BLaER1 (cell line): ENCODE results near the gene CCDC88C.

ENCODE experiments used
- H3K27ac ChIP-seq: shearing (Covaris generic); formaldehyde crosslinking; 2 replicates; pipeline ENCODE4 v1.8.1; 2022
- H3K27me3 ChIP-seq: shearing (Covaris generic); formaldehyde crosslinking; 2 replicates; pipeline ENCODE4 v1.8.1; 2022
- H3K36me3 ChIP-seq: shearing (Covaris generic); formaldehyde crosslinking; 2 replicates; pipeline ENCODE4 v1.8.1; 2022
- H3K4me1 ChIP-seq: shearing (Covaris generic); formaldehyde crosslinking; 2 replicates; pipeline ENCODE4 v1.8.1; 2022
- H3K4me2 ChIP-seq: shearing (Covaris generic); formaldehyde crosslinking; 2 replicates; pipeline ENCODE4 v1.8.1; 2022
- H3K4me3 ChIP-seq: shearing (Covaris generic); formaldehyde crosslinking; 2 replicates; pipeline ENCODE4 v1.8.1; 2022
- H3K9ac ChIP-seq: shearing (Covaris generic); formaldehyde crosslinking; 2 replicates; pipeline ENCODE4 v1.8.1; 2022
- H3K9me3 ChIP-seq: shearing (Covaris generic); formaldehyde crosslinking; 2 replicates; pipeline ENCODE4 v1.8.1; 2022
- H4K20me1 ChIP-seq: shearing (Covaris generic); formaldehyde crosslinking; 2 replicates; pipeline ENCODE4 v1.8.1; 2022
- Cebpa-rat ChIP-seq: shearing (Covaris generic); IDR thresholded peaks from 2 replicates; pipeline ENCODE4 v1.8.1; 2022

CCDC88C gene

DNA sequence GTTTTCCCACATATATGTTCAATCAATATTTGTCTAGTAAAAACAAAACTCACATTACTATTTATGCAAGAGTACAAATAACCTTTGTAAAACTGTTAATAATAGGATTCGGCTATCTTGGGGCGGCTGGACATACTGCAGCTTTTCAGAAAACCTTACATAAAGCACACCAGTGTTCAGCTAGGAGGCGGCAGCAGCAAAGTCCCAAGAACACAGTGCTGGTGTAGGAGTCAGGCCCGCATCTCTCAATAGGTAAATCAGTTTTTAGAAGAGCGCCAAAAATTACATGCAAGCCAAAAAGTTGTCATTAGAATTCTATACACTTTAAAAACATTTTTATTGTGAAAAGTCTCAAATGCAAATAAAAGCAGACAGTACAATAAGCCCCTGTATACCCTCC lies 37.5 kb downstream of the CCDC88C start:
- Histone ChIP-seq H3K4me2 (peak overlapping the region; percentile 63), H3K9ac (no peak overlapping the region), H3K4me1 (peaks cover 100% of the 10 kb centered on the region), H3K4me3 (no peak overlapping the region), H3K9me3 (no peaks in the 10 kb centered on the region), H3K27me3 (no peaks in the 10 kb centered on the region), H3K36me3 (peaks cover 18% of the 10 kb centered on the region), H4K20me1 (peaks cover 100% of the 10 kb centered on the region), H3K27ac (no peak overlapping the region)
- no peak for TF ChIP-seq Cebpa-rat

- Histone ChIP-seq H3K27me3 (no peaks in the 10 kb centered on the region), H3K4me2 (peak overlapping the region; percentile 63), H3K9me3 (no peaks in the 10 kb centered on the region), H3K4me1 (peaks cover 100% of the 10 kb centered on the region), H3K4me3 (no peak overlapping the region), H3K36me3 (peaks cover 18% of the 10 kb centered on the region), H4K20me1 (peaks cover 100% of the 10 kb centered on the region), H3K27ac (peak overlapping the region; percentile 10; the same call in 1 of the 2 replicates), H3K9ac (no peak overlapping the region)
- TF ChIP-seq Cebpa-rat: no peak
Observed at GRCh38 chr14:91379579-91379932, 38.1 kb downstream of the CCDC88C start.

GRCh38 chr14:91378930-91379578 lies 38.6 kb downstream of the CCDC88C start:
- Histone ChIP-seq H3K4me1 (peaks cover 100% of the 10 kb centered on the region), H3K36me3 (peaks cover 18% of the 10 kb centered on the region), H3K27me3 (no peaks in the 10 kb centered on the region), H4K20me1 (peaks cover 100% of the 10 kb centered on the region), H3K27ac (0 out of 2 replicates have a peak overlapping the region, but pooled peaks have one; percentile 10), H3K9ac (no peak overlapping the region), H3K4me3 (no peak overlapping the region), H3K9me3 (no peaks in the 10 kb centered on the region), H3K4me2 (peak overlapping the region; percentile 92)
- no peak for TF ChIP-seq Cebpa-rat

- peaks cover 100% of the 10 kb centered on the region for H4K20me1 ChIP-seq
- H3K9ac ChIP-seq: no peak overlapping the region; the same call in 1 of the 2 replicates
- H3K27ac ChIP-seq: peak overlapping the region; percentile 31; the same call in 1 of the 2 replicates
- no peaks in the 10 kb centered on the region for H3K9me3 ChIP-seq
- H3K27me3 ChIP-seq: no peaks in the 10 kb centered on the region
- no peak for TF ChIP-seq Cebpa-rat
- peak overlapping the region; percentile 92 for H3K4me2 ChIP-seq
- peaks cover 15% of the 10 kb centered on the region for H3K36me3 ChIP-seq
- no peak overlapping the region for H3K4me3 ChIP-seq
- H3K4me1 ChIP-seq: peaks cover 100% of the 10 kb centered on the region
Observed at GRCh38 chr14:91377700-91378652, 39.6 kb downstream of the CCDC88C start.

DNA sequence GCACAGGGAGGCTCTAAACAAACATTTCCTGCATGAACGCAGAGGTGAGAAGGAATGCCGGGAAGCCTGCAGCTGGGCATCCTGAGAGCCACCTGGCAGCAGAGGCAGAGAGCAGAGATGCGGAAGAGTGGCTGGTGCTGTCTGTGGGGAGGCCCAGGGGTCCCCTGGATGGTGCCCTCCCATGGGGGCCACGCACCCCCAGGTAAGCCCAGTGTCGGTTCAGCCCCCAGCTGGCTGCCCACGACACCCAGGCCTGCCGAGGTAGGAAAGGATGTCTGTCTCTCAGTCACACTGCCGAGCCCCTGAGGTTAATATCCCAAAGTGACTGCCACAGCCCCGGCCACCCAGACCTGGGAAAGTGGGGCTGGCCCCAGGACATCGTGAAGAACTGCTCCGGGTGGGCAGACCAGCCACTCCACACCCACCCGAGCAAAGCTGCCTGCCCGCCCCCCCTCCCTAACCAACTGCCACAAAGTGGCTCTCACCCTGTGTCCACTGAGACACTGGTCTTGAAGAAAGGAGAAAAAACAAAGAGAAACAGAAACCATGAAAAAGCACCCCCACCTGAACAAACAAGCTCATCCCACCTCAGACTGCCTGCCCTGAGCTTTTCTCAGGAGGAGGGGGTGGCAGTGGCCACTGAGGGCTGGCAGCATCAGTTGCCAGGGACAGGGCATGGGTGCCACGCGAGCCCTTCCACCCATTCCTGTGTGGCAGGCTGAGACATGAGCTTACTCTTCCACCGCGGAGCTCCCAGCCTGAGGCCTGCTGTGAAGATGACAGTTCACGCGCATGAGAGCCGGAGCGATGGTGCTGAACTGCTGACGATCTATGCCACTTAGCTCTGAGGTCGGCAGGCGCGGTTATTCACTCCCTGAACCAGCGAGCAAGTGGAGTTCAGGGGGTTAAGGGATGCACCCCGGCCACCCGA lies 40.8 kb downstream of the CCDC88C start:
- H3K4me2 ChIP-seq: peak overlapping the region; percentile 92
- H3K9me3 ChIP-seq: no peaks in the 10 kb centered on the region
- peaks cover 15% of the 10 kb centered on the region for H3K36me3 ChIP-seq
- 0 out of 2 replicates have a peak overlapping the region, but pooled peaks have one; percentile 26 for H3K9ac ChIP-seq
- no peaks in the 10 kb centered on the region for H3K27me3 ChIP-seq
- peaks cover 99% of the 10 kb centered on the region for H4K20me1 ChIP-seq
- H3K4me1 ChIP-seq: peaks cover 100% of the 10 kb centered on the region
- H3K4me3 ChIP-seq: peak overlapping the region; percentile 9; the same call in 1 of the 2 replicates
- H3K27ac ChIP-seq: peak overlapping the region; percentile 70
- no peak for TF ChIP-seq Cebpa-rat

GRCh38 chr14:91375720-91376452 lies 41.7 kb downstream of the CCDC88C start:
- Histone ChIP-seq H3K27ac (peak overlapping the region; percentile 70), H3K4me3 (peak overlapping the region; percentile 9; the same call in 1 of the 2 replicates), H3K9me3 (no peaks in the 10 kb centered on the region), H3K4me2 (peak overlapping the region; percentile 92), H3K36me3 (peaks cover 15% of the 10 kb centered on the region), H3K4me1 (peaks cover 100% of the 10 kb centered on the region), H3K9ac (peak overlapping the region; percentile 54; the same call in 1 of the 2 replicates), H3K27me3 (no peaks in the 10 kb centered on the region), H4K20me1 (peaks cover 99% of the 10 kb centered on the region)
- TF ChIP-seq Cebpa-rat: no peak

DNA sequence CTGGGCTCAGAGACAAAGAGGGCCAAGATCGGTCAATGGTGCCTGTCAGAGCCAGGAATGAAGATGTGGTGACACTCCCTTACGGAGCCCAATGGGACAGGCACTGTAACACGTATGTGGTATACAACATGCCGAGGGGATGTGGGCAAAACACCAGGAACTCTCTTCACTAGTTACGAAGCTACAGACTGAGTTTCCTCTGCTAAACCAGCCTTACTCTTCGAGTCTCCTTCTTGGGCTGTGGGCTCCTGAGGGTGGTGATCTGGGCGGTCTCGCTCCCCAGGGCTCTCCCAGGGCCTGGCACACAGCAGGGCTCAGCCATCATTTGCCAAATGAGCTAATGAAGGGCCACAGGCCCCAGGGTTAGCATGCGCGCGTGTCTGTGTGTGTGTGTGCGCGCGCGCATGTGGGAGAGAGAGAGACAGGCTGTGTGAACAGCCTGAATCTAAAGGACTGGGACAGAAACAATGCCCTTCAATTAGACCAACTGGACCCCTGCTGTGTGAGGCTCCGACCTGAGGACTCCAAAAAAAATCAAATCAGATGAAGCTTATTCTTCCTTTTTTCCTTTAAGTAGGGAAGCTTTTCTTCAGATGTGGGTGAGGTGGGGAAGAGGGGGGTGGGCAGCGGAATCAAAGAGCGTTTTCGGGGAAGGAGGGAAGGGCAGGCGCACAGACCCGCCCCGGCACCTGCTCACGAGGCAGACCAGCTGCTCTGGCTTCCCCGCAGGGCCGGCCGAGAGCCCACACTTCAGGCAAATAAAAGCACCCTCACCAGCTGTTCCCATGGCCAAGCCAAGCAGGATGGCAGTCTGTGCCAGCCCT lies 42.5 kb downstream of the CCDC88C start:
- Histone ChIP-seq H3K4me2 (peak overlapping the region; percentile 92), H3K4me3 (peak overlapping the region; percentile 35; the same call in 1 of the 2 replicates), H3K36me3 (peaks cover 15% of the 10 kb centered on the region), H3K9me3 (no peaks in the 10 kb centered on the region), H3K27ac (peak overlapping the region; percentile 70), H3K4me1 (peaks cover 100% of the 10 kb centered on the region), H3K27me3 (no peaks in the 10 kb centered on the region), H3K9ac (peak overlapping the region; percentile 54; the same call in 1 of the 2 replicates), H4K20me1 (peaks cover 99% of the 10 kb centered on the region)
- TF ChIP-seq Cebpa-rat: no peak
